MM.1S (cell line): ENCODE results near the gene HRH3.

Experiments
- DNase-seq: peaks from one replicate; pipeline ENCODE4 v3.0.0-alpha.2; 2015
- H2AFZ ChIP-seq: fragments of 300-600 bp; sonication (generic); 2 replicates; pipeline ENCODE4 v1.6.0; 2016; ENCODE audit warnings: antibody characterized with exemption, low read length
- H3F3A ChIP-seq: fragments of 300-600 bp; sonication (generic); 2 replicates; pipeline ENCODE4 v1.6.1; 2016; ENCODE audit warnings: mild to moderate bottlenecking, antibody characterized with exemption, low read length, moderate library complexity, mixed read lengths; ENCODE audit not compliant: insufficient read depth
- H3K27ac ChIP-seq: fragments of 300-600 bp; sonication (generic); 2 replicates; pipeline ENCODE4 v1.5.1; 2016; ENCODE audit warnings: mild to moderate bottlenecking, low read length
- H3K27me3 ChIP-seq: fragments of 300-600 bp; sonication (generic); replicated peaks from 2 replicates; pipeline ENCODE4 v1.6.0; 2016; ENCODE audit warnings: low read length; ENCODE audit not compliant: insufficient read depth
- H3K36me3 ChIP-seq: fragments of 300-600 bp; sonication (generic); replicated peaks from 2 replicates; pipeline ENCODE4 v1.6.1; 2016; ENCODE audit warnings: mild to moderate bottlenecking, low read length, mixed read lengths; ENCODE audit not compliant: insufficient read depth
- H3K4me1 ChIP-seq: fragments of 300-600 bp; sonication (generic); 2 replicates; pipeline ENCODE4 v1.6.1; 2016; ENCODE audit warnings: low read length, mixed read lengths
- H3K4me2 ChIP-seq: fragments of 300-600 bp; sonication (generic); 2 replicates; pipeline ENCODE4 v1.6.0; 2016; ENCODE audit warnings: low read depth, low read length
- H3K4me3 ChIP-seq: fragments of 300-600 bp; sonication (generic); 2 replicates; pipeline ENCODE4 v1.5.1; 2016; ENCODE audit warnings: low read length, mixed read lengths
- H3K79me2 ChIP-seq: fragments of 300-600 bp; sonication (generic); 2 replicates; pipeline ENCODE4 v1.6.1; 2016; ENCODE audit warnings: mixed run types, low read length, mixed read lengths
- H3K9ac ChIP-seq: fragments of 300-600 bp; sonication (generic); 2 replicates; pipeline ENCODE4 v1.6.1; 2016; ENCODE audit warnings: low read length, mixed read lengths
- H3K9me2 ChIP-seq: fragments of 300-600 bp; sonication (generic); replicated peaks from 2 replicates; pipeline ENCODE4 v1.6.1; 2016; ENCODE audit warnings: mild to moderate bottlenecking, low read length, mixed read lengths; ENCODE audit not compliant: insufficient read depth
- H3K9me3 ChIP-seq: fragments of 300-600 bp; sonication (generic); replicated peaks from 2 replicates; pipeline ENCODE4 v1.6.1; 2016; ENCODE audit warnings: mild to moderate bottlenecking, low read length, mixed read lengths; ENCODE audit not compliant: insufficient read depth
- H4K20me1 ChIP-seq: fragments of 300-600 bp; sonication (generic); 2 replicates; pipeline ENCODE4 v1.6.1; 2016; ENCODE audit warnings: mild to moderate bottlenecking, low read length, moderate library complexity, mixed read lengths; ENCODE audit not compliant: insufficient read depth
- EZH2 ChIP-seq: fragments of 300-600 bp; sonication (generic); optimal IDR thresholded peaks from 2 replicates; pipeline ENCODE3; 2017; ENCODE audit warnings: low read depth, mild to moderate bottlenecking, antibody characterized with exemption, low read length, mixed read lengths
- EZH2phosphoT487 ChIP-seq: fragments of 300-600 bp; sonication (generic); IDR thresholded peaks from 2 replicates; pipeline ENCODE4 v1.6.1; 2018; ENCODE audit warnings: antibody characterized with exemption, low read length
- TF ChIP-seq, protein P1 (sequence below): fragments of 300-600 bp; sonication (generic); IDR thresholded peaks from 2 replicates; pipeline ENCODE4 v1.5.1; 2016; ENCODE audit warnings: antibody characterized with exemption, low read length, mixed read lengths

Gene HRH3

GRCh38 chr20:62222266-62222850, 2.3 kb upstream of the HRH3 start:
- no peak for DNase-seq
- Histone ChIP-seq H3K9me3 (no peaks in the 10 kb centered on the region), H3K4me2 (no peak overlapping the region), H2AFZ (no peak overlapping the region), H3K27me3 (peaks cover 92% of the 10 kb centered on the region), H3K27ac (no peak overlapping the region), H3F3A (no peaks in the 10 kb centered on the region), H3K4me1 (no peaks in the 10 kb centered on the region), H3K79me2 (no peaks in the 10 kb centered on the region), H3K9ac (no peak overlapping the region), H4K20me1 (0 out of 2 replicates have a peak, but pooled peaks cover 3% of the 10 kb centered on the region), H3K36me3 (no peaks in the 10 kb centered on the region), H3K4me3 (no peak overlapping the region), H3K9me2 (no peaks in the 10 kb centered on the region)
- TF ChIP-seq EZH2phosphoT487: no peak
- TF ChIP-seq EZH2: no peak
- TF ChIP-seq, protein P1, sequence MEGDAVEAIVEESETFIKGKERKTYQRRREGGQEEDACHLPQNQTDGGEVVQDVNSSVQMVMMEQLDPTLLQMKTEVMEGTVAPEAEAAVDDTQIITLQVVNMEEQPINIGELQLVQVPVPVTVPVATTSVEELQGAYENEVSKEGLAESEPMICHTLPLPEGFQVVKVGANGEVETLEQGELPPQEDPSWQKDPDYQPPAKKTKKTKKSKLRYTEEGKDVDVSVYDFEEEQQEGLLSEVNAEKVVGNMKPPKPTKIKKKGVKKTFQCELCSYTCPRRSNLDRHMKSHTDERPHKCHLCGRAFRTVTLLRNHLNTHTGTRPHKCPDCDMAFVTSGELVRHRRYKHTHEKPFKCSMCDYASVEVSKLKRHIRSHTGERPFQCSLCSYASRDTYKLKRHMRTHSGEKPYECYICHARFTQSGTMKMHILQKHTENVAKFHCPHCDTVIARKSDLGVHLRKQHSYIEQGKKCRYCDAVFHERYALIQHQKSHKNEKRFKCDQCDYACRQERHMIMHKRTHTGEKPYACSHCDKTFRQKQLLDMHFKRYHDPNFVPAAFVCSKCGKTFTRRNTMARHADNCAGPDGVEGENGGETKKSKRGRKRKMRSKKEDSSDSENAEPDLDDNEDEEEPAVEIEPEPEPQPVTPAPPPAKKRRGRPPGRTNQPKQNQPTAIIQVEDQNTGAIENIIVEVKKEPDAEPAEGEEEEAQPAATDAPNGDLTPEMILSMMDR: no peak

GRCh38 chr20:62220666-62221568, 839 bp upstream of the HRH3 start:
- H3K27me3 ChIP-seq: peaks cover 92% of the 10 kb centered on the region
- H3K79me2 ChIP-seq: no peaks in the 10 kb centered on the region
- no peaks in the 10 kb centered on the region for H3K4me1 ChIP-seq
- no peak overlapping the region; the same call in 1 of the 2 replicates for H3K4me2 ChIP-seq
- H2AFZ ChIP-seq: no peak overlapping the region
- 0 out of 2 replicates have a peak, but pooled peaks cover 3% of the 10 kb centered on the region for H4K20me1 ChIP-seq
- H3K4me3 ChIP-seq: no peak overlapping the region
- no peak for TF ChIP-seq EZH2
- H3K9me3 ChIP-seq: no peaks in the 10 kb centered on the region
- no peak overlapping the region for H3K9ac ChIP-seq
- H3K9me2 ChIP-seq: no peaks in the 10 kb centered on the region
- no peak for DNase-seq
- H3F3A ChIP-seq: no peaks in the 10 kb centered on the region
- no peak overlapping the region for H3K27ac ChIP-seq
- H3K36me3 ChIP-seq: no peaks in the 10 kb centered on the region

DNA sequence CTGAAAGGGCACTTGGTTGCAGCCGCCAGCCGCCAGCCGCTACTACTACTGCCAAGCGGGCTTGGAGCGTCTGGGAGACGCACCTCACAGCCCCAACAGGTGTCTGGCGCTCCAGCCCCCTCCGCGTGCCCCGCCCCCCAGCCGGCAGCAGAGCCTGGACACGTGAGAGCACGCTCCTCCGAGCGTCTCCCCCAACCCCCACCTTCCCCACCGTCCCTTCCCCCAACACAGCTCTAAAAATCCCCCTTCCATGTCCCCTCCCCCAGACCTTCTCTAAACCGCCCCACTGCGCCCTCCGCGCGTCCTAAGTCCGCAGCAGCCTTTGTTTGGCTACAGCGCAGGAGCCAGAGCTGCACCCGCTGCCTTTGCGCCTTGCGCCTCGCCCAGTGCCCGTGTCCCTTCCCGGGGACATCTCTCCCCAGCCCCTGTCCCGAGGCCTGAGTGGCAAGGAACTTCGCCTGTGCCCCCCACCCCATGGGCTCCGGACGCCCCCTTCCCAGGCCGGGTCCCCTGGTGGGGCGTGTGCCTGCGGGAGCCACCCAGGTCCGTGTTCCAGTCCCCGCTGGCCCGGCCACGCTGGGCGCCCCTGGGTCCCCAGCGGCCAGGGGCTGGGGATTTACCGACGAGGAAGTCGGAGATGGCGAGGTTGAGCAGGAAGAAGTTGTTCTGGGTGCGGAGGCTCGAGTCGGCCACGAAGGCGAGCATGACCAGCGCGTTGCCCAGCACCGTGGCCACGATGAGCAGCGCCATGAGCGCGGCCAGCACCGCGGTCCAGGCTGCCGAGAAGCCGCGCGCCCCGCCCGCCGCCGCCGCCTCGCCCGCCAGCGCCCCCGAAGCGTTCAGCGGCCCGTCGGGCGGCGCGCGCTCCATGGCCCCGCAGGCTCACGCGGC, 732 bp downstream of the HRH3 start:
- Histone ChIP-seq H3K79me2 (no peaks in the 10 kb centered on the region), H3K4me2 (no peak overlapping the region), H3K27me3 (peaks cover 92% of the 10 kb centered on the region), H3F3A (no peaks in the 10 kb centered on the region), H3K36me3 (no peaks in the 10 kb centered on the region), H3K27ac (no peak overlapping the region), H3K9ac (no peak overlapping the region), H4K20me1 (0 out of 2 replicates have a peak, but pooled peaks cover 3% of the 10 kb centered on the region), H2AFZ (no peak overlapping the region), H3K4me1 (no peaks in the 10 kb centered on the region), H3K9me3 (no peaks in the 10 kb centered on the region), H3K4me3 (no peak overlapping the region), H3K9me2 (no peaks in the 10 kb centered on the region)
- no peak for DNase-seq
- no peak for TF ChIP-seq EZH2
- TF ChIP-seq, protein P1: no peak
- no peak for TF ChIP-seq EZH2phosphoT487
